ENCODE data around the gene ARID1B.
A peak's percentile ranks its signal among the peaks of the same experiment; 100 is the strongest.

The ARID1B gene

DNA sequence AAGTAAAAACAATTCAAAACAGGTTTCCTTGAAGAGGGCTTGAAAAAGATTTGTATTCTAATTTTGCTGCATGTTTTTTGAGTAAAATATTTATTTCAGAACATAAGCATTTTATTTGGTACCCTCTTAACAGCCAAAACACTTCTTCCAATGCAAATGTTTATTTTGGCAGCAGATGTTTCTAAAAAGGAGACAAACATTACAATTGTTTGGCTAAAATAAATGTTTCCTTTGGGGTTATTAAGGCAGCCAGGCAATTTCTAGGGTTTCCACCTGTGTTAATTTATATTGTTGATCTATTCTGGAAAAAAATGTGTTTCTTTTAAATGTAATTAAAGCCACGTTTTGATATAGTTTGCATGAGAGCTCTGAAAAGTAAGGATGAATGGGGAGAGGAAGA lies 56.6 kb downstream of the ARID1B start:
- in situ Hi-C loops (cut with HindIII; ENCODE audit: low pct_ligation_motif_present, low sequenced_read_pairs), result no loop called here
- no peak for DNase-seq
- Histone ChIP-seq H3K27me3 (replicated peaks) (no peaks in the 10 kb centered on the region), H3K36me3 (replicated peaks) (peaks cover 2% of the 10 kb centered on the region), H3K4me3 (ENCODE audit: low read depth, low read length) (no peak overlapping the region), H3K27ac (no peak overlapping the region)
- TF ChIP-seq, protein P1, sequence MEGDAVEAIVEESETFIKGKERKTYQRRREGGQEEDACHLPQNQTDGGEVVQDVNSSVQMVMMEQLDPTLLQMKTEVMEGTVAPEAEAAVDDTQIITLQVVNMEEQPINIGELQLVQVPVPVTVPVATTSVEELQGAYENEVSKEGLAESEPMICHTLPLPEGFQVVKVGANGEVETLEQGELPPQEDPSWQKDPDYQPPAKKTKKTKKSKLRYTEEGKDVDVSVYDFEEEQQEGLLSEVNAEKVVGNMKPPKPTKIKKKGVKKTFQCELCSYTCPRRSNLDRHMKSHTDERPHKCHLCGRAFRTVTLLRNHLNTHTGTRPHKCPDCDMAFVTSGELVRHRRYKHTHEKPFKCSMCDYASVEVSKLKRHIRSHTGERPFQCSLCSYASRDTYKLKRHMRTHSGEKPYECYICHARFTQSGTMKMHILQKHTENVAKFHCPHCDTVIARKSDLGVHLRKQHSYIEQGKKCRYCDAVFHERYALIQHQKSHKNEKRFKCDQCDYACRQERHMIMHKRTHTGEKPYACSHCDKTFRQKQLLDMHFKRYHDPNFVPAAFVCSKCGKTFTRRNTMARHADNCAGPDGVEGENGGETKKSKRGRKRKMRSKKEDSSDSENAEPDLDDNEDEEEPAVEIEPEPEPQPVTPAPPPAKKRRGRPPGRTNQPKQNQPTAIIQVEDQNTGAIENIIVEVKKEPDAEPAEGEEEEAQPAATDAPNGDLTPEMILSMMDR (IDR thresholded peaks at IDR 0.05; ENCODE audit: low read depth, low read length, missing control alignments), result no peak

DNA sequence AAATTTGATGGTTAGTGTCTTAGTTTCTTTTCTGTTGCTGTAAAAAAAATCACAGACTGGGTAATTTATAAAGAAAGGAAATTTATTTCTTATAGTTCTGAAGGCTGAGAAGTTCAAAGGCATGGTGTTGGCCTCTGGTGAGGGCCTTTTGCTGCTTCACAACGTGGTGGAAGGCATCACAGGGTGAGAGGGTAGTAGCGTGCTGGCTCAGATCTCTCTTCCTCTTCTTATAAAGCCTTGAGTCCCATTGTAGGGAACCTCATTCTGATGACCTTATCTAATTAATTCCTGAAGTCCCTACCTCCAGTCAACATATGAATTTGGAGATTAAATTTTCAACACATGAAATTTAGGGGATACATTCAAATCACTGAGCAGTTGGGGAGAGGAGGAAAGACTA lies 62.0 kb downstream of the ARID1B start:
- Histone ChIP-seq H3K27me3 (replicated peaks) (no peaks in the 10 kb centered on the region), H3K4me3 (ENCODE audit: low read depth, low read length) (no peak overlapping the region), H3K27ac (peak overlapping the region; percentile 47), H3K36me3 (replicated peaks) (no peaks in the 10 kb centered on the region)
- no peak for DNase-seq
- TF ChIP-seq, protein P1 (IDR thresholded peaks at IDR 0.05; ENCODE audit: low read depth, low read length, missing control alignments), result no peak
- in situ Hi-C loops (cut with HindIII; ENCODE audit: low pct_ligation_motif_present, low sequenced_read_pairs), result no loop called here

DNA sequence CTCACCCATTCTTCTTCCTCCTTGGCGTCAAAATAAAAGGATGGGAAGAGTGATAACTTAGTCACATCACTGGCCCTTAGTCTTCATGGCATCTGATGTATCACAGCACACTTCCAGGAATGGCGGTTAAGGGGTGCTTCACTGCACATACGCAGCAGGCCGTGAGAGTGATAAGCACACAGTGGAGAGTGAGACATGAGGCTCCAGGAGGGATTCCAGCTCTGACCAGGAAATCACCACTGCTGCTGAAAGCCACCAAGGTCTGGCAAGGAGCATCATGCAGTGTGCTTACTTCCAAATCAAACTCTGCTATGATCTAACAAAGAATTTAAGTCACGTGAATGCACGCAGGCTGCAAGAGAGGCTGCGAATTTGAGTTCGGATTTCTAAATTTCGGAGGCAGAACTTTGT lies 62.4 kb downstream of the ARID1B start:
- in situ Hi-C loops (cut with HindIII; ENCODE audit: low pct_ligation_motif_present, low sequenced_read_pairs), result no loop called here
- H3K27ac ChIP-seq, result peak overlapping the region; percentile 47
- DNase-seq, result peak; percentile 74

DNA sequence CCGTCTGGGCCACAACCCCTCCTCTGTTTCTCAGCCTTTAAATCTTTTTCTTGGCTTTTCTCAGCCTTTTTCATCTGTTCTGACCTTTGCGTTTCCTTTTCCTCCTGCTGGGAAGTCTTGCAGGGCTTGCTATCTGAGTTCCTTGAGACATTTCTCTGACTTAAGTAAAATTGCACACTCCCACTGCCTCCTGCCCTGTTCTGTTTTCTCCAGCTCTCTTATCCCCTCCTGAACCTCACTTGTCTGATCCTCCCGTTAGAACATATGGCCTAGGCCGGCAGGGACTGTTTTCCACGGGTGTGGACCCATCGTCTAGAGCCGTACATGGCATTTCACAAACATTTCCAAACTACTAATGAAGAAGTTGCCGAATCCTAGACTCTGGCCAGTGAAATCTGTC lies 63.0 kb downstream of the ARID1B start:
- no peak for DNase-seq
- TF ChIP-seq, protein P1 (IDR thresholded peaks at IDR 0.05; ENCODE audit: low read depth, low read length, missing control alignments), result no peak
- Histone ChIP-seq H3K36me3 (replicated peaks) (no peaks in the 10 kb centered on the region), H3K27ac (peak overlapping the region; percentile 47), H3K4me3 (ENCODE audit: low read depth, low read length) (no peak overlapping the region), H3K27me3 (replicated peaks) (no peaks in the 10 kb centered on the region)
- in situ Hi-C loops (cut with HindIII; ENCODE audit: low pct_ligation_motif_present, low sequenced_read_pairs), result no loop called here

More for the DNA sequence above, 62.4 kb downstream of the ARID1B start:
- no peaks in the 10 kb centered on the region for H3K27me3 ChIP-seq (replicated peaks)
- no peaks in the 10 kb centered on the region for H3K36me3 ChIP-seq (replicated peaks)
- no peak overlapping the region for H3K4me3 ChIP-seq (ENCODE audit: low read depth, low read length)
- TF ChIP-seq, protein P1 (IDR thresholded peaks at IDR 0.05; ENCODE audit: low read depth, low read length, missing control alignments), result no peak

GRCh38 chr6:156840606-156841005 lies 63.4 kb downstream of the ARID1B start:
- H3K36me3 ChIP-seq (replicated peaks), result no peaks in the 10 kb centered on the region
- in situ Hi-C loops (cut with HindIII; ENCODE audit: low pct_ligation_motif_present, low sequenced_read_pairs), result no loop called here
- DNase-seq, result no peak
- no peaks in the 10 kb centered on the region for H3K27me3 ChIP-seq (replicated peaks)
- peak overlapping the region; percentile 47 for H3K27ac ChIP-seq
- no peak overlapping the region for H3K4me3 ChIP-seq (ENCODE audit: low read depth, low read length)
- TF ChIP-seq, protein P1 (IDR thresholded peaks at IDR 0.05; ENCODE audit: low read depth, low read length, missing control alignments), result no peak

- DNase-seq, result no peak
- H3K27ac ChIP-seq, result no peak overlapping the region
- H3K4me3 ChIP-seq (ENCODE audit: low read depth, low read length), result no peak overlapping the region
- TF ChIP-seq, protein P1 (IDR thresholded peaks at IDR 0.05; ENCODE audit: low read depth, low read length, missing control alignments), result no peak
- in situ Hi-C loops (cut with HindIII; ENCODE audit: low pct_ligation_motif_present, low sequenced_read_pairs), result no loop called here
- H3K27me3 ChIP-seq (replicated peaks), result no peaks in the 10 kb centered on the region
- no peaks in the 10 kb centered on the region for H3K36me3 ChIP-seq (replicated peaks)
These were observed 64.3 kb downstream of the ARID1B start for GRCh38 chr6:156841508-156841907.
